Measurements from ENCODE around the gene SUPT7L.

The SUPT7L gene

GRCh38 chr2:27621524-27621923 lies 41.9 kb downstream of the SUPT7L start:
- H3K36me3 ChIP-seq (ENCODE audit: control insufficient read depth, insufficient read depth, low read length), result peaks cover 10% of the 10 kb centered on the region; the same call in 1 of the 2 replicates
- WGBS (ENCODE audit: insufficient coverage, insufficient read length), result no CpG with 5 or more reads among the region's 1 CpG
- no peaks in the 10 kb centered on the region for H3K27me3 ChIP-seq (ENCODE audit: control insufficient read depth, insufficient read depth, low read length)
- DNase-seq (ENCODE audit: low read depth, low spot score), result no peak
- H3K4me3 ChIP-seq (ENCODE audit: low read length), result no peak overlapping the region
- H3K27ac ChIP-seq (ENCODE audit: low read length), result no peak overlapping the region
- H3K9me3 ChIP-seq (ENCODE audit: control insufficient read depth, insufficient read depth, low read length), result no peaks in the 10 kb centered on the region
- H3K4me1 ChIP-seq (ENCODE audit: control insufficient read depth, insufficient read depth, low read length), result no peaks in the 10 kb centered on the region

- H3K4me1 ChIP-seq (ENCODE audit: control insufficient read depth, insufficient read depth, low read length), result no peaks in the 10 kb centered on the region
- H3K4me3 ChIP-seq (ENCODE audit: low read length), result no peak overlapping the region
- H3K9me3 ChIP-seq (ENCODE audit: control insufficient read depth, insufficient read depth, low read length), result no peaks in the 10 kb centered on the region
- H3K27me3 ChIP-seq (ENCODE audit: control insufficient read depth, insufficient read depth, low read length), result no peaks in the 10 kb centered on the region
- no peak for DNase-seq (ENCODE audit: low read depth, low spot score)
- H3K36me3 ChIP-seq (ENCODE audit: control insufficient read depth, insufficient read depth, low read length), result peaks cover 15% of the 10 kb centered on the region; the same call in 1 of the 2 replicates
- H3K27ac ChIP-seq (ENCODE audit: low read length), result no peak overlapping the region
- no CpG with 5 or more reads among the region's 3 CpGs for WGBS (ENCODE audit: insufficient coverage, insufficient read length)
Measured at GRCh38 chr2:27615316-27615715, 48.1 kb downstream of the SUPT7L start.

GRCh38 chr2:27613985-27614384 lies 49.4 kb downstream of the SUPT7L start:
- DNase-seq (ENCODE audit: low read depth, low spot score), result no peak
- Histone ChIP-seq H3K9me3 (ENCODE audit: control insufficient read depth, insufficient read depth, low read length) (no peaks in the 10 kb centered on the region), H3K36me3 (ENCODE audit: control insufficient read depth, insufficient read depth, low read length) (peaks cover 15% of the 10 kb centered on the region; the same call in 1 of the 2 replicates)

GRCh38 chr2:27606611-27607010 lies 56.8 kb downstream of the SUPT7L start:
- Histone ChIP-seq H3K4me3 (ENCODE audit: low read length) (no peak overlapping the region), H3K9me3 (ENCODE audit: control insufficient read depth, insufficient read depth, low read length) (no peaks in the 10 kb centered on the region), H3K27ac (ENCODE audit: low read length) (no peak overlapping the region), H3K4me1 (ENCODE audit: control insufficient read depth, insufficient read depth, low read length) (no peaks in the 10 kb centered on the region), H3K27me3 (ENCODE audit: control insufficient read depth, insufficient read depth, low read length) (no peaks in the 10 kb centered on the region), H3K36me3 (ENCODE audit: control insufficient read depth, insufficient read depth, low read length) (peaks cover 10% of the 10 kb centered on the region; the same call in 1 of the 2 replicates)
- WGBS (ENCODE audit: insufficient coverage, insufficient read length), result no CpG with 5 or more reads among the region's 2 CpGs
- no peak for DNase-seq (ENCODE audit: low read depth, low spot score)

More at GRCh38 chr2:27613985-27614384, 49.4 kb downstream of the SUPT7L start:
- WGBS (ENCODE audit: insufficient coverage, insufficient read length), result no CpG with 5 or more reads among the region's 2 CpGs
- H3K27ac ChIP-seq (ENCODE audit: low read length), result no peak overlapping the region
- H3K4me3 ChIP-seq (ENCODE audit: low read length), result no peak overlapping the region
- no peaks in the 10 kb centered on the region for H3K27me3 ChIP-seq (ENCODE audit: control insufficient read depth, insufficient read depth, low read length)
- H3K4me1 ChIP-seq (ENCODE audit: control insufficient read depth, insufficient read depth, low read length), result no peaks in the 10 kb centered on the region

All from iPS DF 6.9 (cell line).